NCI-H82 treated with DMSO at 0.1 percent for 48 hours (cell line): Measurements from ENCODE around the gene SPOCK2.

Experiments
- DNase-seq: peaks from one replicate; lab custom pipeline; 2025; ENCODE audit not compliant: unreplicated experiment; lab: John Stamatoyannopoulos, UW

The SPOCK2 gene

GRCh38 chr10:72074574-72075375, 13.6 kb downstream of the SPOCK2 start:
- no peak for DNase-seq

GRCh38 chr10:72073708-72074573, 14.4 kb downstream of the SPOCK2 start:
- DNase-seq = no peak

GRCh38 chr10:72072639-72073038, 15.7 kb downstream of the SPOCK2 start:
- DNase-seq = no peak

- DNase-seq = no peak
These were observed 16.3 kb downstream of the SPOCK2 start for GRCh38 chr10:72072046-72072445.

- DNase-seq = peak; percentile 12
These were observed 18.4 kb downstream of the SPOCK2 start for GRCh38 chr10:72069751-72070526.

GRCh38 chr10:72068901-72069446, 19.4 kb downstream of the SPOCK2 start:
- no peak for DNase-seq

- no peak for DNase-seq
These were observed 20.1 kb downstream of the SPOCK2 start for GRCh38 chr10:72068126-72068765.

GRCh38 chr10:72067463-72068125, 20.8 kb downstream of the SPOCK2 start:
- DNase-seq = no peak

GRCh38 chr10:72066318-72067284, 21.8 kb downstream of the SPOCK2 start:
- DNase-seq = no peak

- DNase-seq = no peak
These were observed 22.8 kb downstream of the SPOCK2 start for GRCh38 chr10:72065439-72066025.

GRCh38 chr10:72063703-72064391, 24.5 kb downstream of the SPOCK2 start:
- no peak for DNase-seq

- no peak for DNase-seq
These were observed 25.3 kb downstream of the SPOCK2 start for GRCh38 chr10:72062832-72063702.

GRCh38 chr10:72062382-72062781, 26.0 kb downstream of the SPOCK2 start:
- no peak for DNase-seq

GRCh38 chr10:72061930-72062329, 26.4 kb downstream of the SPOCK2 start:
- no peak for DNase-seq

GRCh38 chr10:72061491-72061890, 26.9 kb downstream of the SPOCK2 start:
- DNase-seq = no peak

GRCh38 chr10:72059843-72060822, 28.2 kb downstream of the SPOCK2 start:
- no peak for DNase-seq
